HepG2 (cell line): Measurements from ENCODE around the gene EEA1. TPM values are rescaled to one million over a fixed set of nuclear protein-coding genes. Genes with fewer than 3 reads are reported as not detected.

Source experiments
- AKAP8 ChIP-seq: sonication (generic); formaldehyde crosslinking; IDR thresholded peaks from 2 replicates; pipeline ENCODE4 v1.5.1; 2020; ENCODE audit warnings: mild to moderate bottlenecking, missing genetic modification reagents
- KLF12 ChIP-seq: sonication (generic); formaldehyde crosslinking; IDR thresholded peaks from 2 replicates; pipeline ENCODE4 v1.4.0; 2020; ENCODE audit warnings: missing genetic modification reagents, borderline replicate concordance
- PAF1 ChIP-seq: IDR thresholded peaks from 2 replicates; pipeline ENCODE4 v1.6.1; 2016; ENCODE audit warnings: missing genetic modification reagents, missing compliant biosample characterization
- RBM39 ChIP-seq: fragments of 200-400 bp; formaldehyde crosslinking; IDR thresholded peaks from one replicate; pipeline ENCODE4 v1.6.1; 2018; ENCODE audit warnings: antibody characterized with exemption, mild to moderate bottlenecking, low read depth, low read length; ENCODE audit not compliant: poor library complexity, severe bottlenecking
- SALL1 ChIP-seq: sonication (generic); formaldehyde crosslinking; IDR thresholded peaks from 2 replicates; pipeline ENCODE4 v1.8.0; 2022; ENCODE audit warnings: mild to moderate bottlenecking, missing genetic modification reagents
- ZNF138 ChIP-seq: sonication (generic); formaldehyde crosslinking; IDR thresholded peaks from 2 replicates; pipeline ENCODE4 v1.5.0; 2020; ENCODE audit warnings: mild to moderate bottlenecking, low read depth, missing genetic modification reagents
- ZNF260 ChIP-seq: sonication (generic); formaldehyde crosslinking; IDR thresholded peaks from 2 replicates; pipeline ENCODE4 v1.4.0; 2020; ENCODE audit warnings: missing genetic modification reagents, low read depth, mild to moderate bottlenecking, borderline replicate concordance
- ZNF878 ChIP-seq: sonication (generic); formaldehyde crosslinking; IDR thresholded peaks from 2 replicates; pipeline ENCODE4 v1.8.1; 2023; ENCODE audit warnings: mild to moderate bottlenecking, missing genetic modification reagents, moderate library complexity
- polyA plus RNA-seq, 8 experiments: library from polyadenylated mRNA; depleted of rRNA in 3 of 8; stranded (reverse) in 7 of 8; unstranded in 1 of 8; fragments of >200 nt; fragmentation: Illumina TruSeq in 4 of 8; extraction: Trizol in 4 of 8; gene quantifications; 2 replicates each; pipeline versions ENCODE4 v1.2.1 to v1.2.3, GENCODE V29; 2011 to 2016; ENCODE audit warnings: low read depth in 4 of 8, missing spikeins in 1 of 8, mixed read lengths in 1 of 8; ENCODE audit not compliant: insufficient read depth in 1 of 8
- total RNA-seq, 5 experiments: library from RNA; depleted of rRNA; stranded (reverse); fragments of >200 nt; fragmentation: Illumina TruSeq; extraction: Trizol; gene quantifications; 2 replicates each; pipeline ENCODE4 v1.2.3, GENCODE V29; 2016; ENCODE audit warnings: low read depth in 1 of 5
- TF ChIP-seq, protein P1 (sequence below): sonication (generic); formaldehyde crosslinking; IDR thresholded peaks from 2 replicates; pipeline ENCODE4 v1.4.0; 2020; ENCODE audit warnings: missing genetic modification reagents
- TF ChIP-seq, protein P2 (sequence below): sonication (generic); formaldehyde crosslinking; IDR thresholded peaks from 2 replicates; pipeline ENCODE4 v1.5.1; 2020; ENCODE audit warnings: mild to moderate bottlenecking, missing genetic modification reagents, borderline replicate concordance
- TF ChIP-seq, protein P3 (sequence below), 2 experiments: sonication (generic) in 1 of 2; formaldehyde crosslinking in 1 of 2; IDR thresholded peaks; 2 replicates each; pipeline versions ENCODE4 v1.6.1 to v1.9.0; 2014 to 2022; ENCODE audit warnings: antibody characterized with exemption in 1 of 2, borderline replicate concordance in 1 of 2, inconsistent platforms in 1 of 2, low read depth in 1 of 2, missing genetic modification reagents in 1 of 2

EEA1 gene
- total and polyA plus RNA-seq, 2 of the 13 experiments (the other 11 are each of a cell fraction or from before 2014, with no cell fraction given) = 5.0 to 19.3 TPM

DNA sequence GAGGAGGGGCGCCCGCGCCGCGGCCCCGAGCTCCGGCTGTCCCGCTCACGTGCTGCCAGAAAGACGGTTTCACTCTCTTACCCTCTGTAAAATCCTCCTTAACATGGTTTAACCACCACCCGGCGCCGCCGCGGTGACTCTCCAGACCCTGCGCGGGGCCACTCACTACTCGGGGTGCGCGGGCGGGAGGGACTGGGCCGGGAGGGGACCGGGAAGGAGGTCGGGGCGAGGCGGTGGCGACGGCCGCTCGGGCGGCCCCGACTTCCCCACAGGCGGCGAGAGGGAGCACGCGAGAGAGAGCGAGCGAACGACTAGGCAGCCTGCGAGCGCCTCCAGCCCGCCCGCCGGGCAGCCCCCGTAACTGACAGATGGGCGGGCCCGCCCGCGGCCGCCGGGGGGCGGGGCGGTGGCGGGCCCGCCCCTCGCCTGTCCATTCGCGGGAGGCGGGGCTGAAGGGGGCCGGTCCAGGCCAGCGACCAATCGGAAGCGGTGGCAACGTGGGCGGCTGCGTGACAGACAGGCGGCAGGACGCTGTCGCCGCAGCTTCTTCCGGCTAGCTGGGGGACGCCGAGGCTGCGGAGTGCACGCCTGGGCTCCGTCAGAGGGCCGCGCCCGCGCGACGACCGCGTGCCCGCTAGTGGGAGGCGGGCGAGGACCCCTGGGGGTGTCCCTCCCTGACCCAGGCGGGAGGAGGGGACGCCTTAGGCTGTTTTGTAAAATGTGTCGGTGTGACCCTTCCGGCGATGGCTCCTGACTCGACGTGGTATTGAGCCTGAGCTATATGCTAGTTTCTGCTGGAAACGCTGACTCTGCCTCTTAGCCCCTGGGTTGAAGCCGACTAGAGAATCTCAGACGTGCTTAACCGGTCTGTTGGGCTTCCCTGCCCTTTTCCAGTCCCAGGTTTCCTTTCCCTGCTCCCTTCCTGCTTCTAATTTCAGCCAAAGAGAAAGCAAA is at the start of gene EEA1 (continued):
- TF ChIP-seq, protein P1, sequence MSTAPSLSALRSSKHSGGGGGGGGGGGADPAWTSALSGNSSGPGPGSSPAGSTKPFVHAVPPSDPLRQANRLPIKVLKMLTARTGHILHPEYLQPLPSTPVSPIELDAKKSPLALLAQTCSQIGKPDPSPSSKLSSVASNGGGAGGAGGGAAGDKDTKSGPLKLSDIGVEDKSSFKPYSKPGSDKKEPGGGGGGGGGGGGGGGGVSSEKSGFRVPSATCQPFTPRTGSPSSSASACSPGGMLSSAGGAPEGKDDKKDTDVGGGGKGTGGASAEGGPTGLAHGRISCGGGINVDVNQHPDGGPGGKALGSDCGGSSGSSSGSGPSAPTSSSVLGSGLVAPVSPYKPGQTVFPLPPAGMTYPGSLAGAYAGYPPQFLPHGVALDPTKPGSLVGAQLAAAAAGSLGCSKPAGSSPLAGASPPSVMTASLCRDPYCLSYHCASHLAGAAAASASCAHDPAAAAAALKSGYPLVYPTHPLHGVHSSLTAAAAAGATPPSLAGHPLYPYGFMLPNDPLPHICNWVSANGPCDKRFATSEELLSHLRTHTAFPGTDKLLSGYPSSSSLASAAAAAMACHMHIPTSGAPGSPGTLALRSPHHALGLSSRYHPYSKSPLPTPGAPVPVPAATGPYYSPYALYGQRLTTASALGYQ = peak; percentile 65; the same call in 1 of the 2 replicates
- TF ChIP-seq ZNF138 (CRISPR knock-in tag) (0 out of 2 replicates have a peak, but pooled peaks have one; percentile 42), SALL1 (CRISPR knock-in tag) (peak; percentile 97), ZNF260 (CRISPR knock-in tag) (no peak), RBM39 (peak; percentile 63), PAF1 (no peak), ZNF878 (CRISPR knock-in tag) (peak; percentile 81), KLF12 (peak; percentile 38; the same call in 1 of the 2 replicates), AKAP8 (peak; percentile 72; the same call in 1 of the 2 replicates)
- TF ChIP-seq, protein P2, sequence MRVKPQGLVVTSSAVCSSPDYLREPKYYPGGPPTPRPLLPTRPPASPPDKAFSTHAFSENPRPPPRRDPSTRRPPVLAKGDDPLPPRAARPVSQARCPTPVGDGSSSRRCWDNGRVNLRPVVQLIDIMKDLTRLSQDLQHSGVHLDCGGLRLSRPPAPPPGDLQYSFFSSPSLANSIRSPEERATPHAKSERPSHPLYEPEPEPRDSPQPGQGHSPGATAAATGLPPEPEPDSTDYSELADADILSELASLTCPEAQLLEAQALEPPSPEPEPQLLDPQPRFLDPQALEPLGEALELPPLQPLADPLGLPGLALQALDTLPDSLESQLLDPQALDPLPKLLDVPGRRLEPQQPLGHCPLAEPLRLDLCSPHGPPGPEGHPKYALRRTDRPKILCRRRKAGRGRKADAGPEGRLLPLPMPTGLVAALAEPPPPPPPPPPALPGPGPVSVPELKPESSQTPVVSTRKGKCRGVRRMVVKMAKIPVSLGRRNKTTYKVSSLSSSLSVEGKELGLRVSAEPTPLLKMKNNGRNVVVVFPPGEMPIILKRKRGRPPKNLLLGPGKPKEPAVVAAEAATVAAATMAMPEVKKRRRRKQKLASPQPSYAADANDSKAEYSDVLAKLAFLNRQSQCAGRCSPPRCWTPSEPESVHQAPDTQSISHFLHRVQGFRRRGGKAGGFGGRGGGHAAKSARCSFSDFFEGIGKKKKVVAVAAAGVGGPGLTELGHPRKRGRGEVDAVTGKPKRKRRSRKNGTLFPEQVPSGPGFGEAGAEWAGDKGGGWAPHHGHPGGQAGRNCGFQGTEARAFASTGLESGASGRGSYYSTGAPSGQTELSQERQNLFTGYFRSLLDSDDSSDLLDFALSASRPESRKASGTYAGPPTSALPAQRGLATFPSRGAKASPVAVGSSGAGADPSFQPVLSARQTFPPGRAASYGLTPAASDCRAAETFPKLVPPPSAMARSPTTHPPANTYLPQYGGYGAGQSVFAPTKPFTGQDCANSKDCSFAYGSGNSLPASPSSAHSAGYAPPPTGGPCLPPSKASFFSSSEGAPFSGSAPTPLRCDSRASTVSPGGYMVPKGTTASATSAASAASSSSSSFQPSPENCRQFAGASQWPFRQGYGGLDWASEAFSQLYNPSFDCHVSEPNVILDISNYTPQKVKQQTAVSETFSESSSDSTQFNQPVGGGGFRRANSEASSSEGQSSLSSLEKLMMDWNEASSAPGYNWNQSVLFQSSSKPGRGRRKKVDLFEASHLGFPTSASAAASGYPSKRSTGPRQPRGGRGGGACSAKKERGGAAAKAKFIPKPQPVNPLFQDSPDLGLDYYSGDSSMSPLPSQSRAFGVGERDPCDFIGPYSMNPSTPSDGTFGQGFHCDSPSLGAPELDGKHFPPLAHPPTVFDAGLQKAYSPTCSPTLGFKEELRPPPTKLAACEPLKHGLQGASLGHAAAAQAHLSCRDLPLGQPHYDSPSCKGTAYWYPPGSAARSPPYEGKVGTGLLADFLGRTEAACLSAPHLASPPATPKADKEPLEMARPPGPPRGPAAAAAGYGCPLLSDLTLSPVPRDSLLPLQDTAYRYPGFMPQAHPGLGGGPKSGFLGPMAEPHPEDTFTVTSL (CRISPR knock-in tag) = no peak
- TF ChIP-seq, protein P3, sequence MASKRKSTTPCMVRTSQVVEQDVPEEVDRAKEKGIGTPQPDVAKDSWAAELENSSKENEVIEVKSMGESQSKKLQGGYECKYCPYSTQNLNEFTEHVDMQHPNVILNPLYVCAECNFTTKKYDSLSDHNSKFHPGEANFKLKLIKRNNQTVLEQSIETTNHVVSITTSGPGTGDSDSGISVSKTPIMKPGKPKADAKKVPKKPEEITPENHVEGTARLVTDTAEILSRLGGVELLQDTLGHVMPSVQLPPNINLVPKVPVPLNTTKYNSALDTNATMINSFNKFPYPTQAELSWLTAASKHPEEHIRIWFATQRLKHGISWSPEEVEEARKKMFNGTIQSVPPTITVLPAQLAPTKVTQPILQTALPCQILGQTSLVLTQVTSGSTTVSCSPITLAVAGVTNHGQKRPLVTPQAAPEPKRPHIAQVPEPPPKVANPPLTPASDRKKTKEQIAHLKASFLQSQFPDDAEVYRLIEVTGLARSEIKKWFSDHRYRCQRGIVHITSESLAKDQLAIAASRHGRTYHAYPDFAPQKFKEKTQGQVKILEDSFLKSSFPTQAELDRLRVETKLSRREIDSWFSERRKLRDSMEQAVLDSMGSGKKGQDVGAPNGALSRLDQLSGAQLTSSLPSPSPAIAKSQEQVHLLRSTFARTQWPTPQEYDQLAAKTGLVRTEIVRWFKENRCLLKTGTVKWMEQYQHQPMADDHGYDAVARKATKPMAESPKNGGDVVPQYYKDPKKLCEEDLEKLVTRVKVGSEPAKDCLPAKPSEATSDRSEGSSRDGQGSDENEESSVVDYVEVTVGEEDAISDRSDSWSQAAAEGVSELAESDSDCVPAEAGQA (IDR thresholded peaks at IDR 0.05; ENCODE audit: low read depth) = peak; percentile 58; the same call in 1 of the 2 replicates
- TF ChIP-seq, protein P3 (CRISPR knock-in tag; IDR thresholded peaks at IDR 0.05; ENCODE audit: borderline replicate concordance) = no peak
